Activated B cell treated with CpG ODN at 0.5 μM for 24 hours (primary cell): ENCODE results near the gene TMEM25. TPM values are rescaled to one million over a fixed set of nuclear protein-coding genes. Genes with fewer than 3 reads are reported as not detected.

Source experiments
- ATAC-seq: fragments of 200-7000 bp; cut with Tn5 transposase; one replicate; pipeline ENCODE4 v1.10.0; 2021; ENCODE audit warnings: low read depth, mild to moderate bottlenecking, moderate library complexity
- CTCF ChIA-PET: fragments of 350-600 bp; sonication (Branson Sonifier 250); formaldehyde crosslinking; loops from one replicate; lab custom pipeline; 2021; ENCODE audit warnings: antibody characterized with exemption; lab: Charles Lee
- POLR2A ChIA-PET: fragments of 350-600 bp; sonication (Branson Sonifier 250); formaldehyde crosslinking; loops from one replicate; lab custom pipeline; 2021; ENCODE audit warnings: antibody characterized with exemption; lab: Charles Lee
- DNase-seq: peaks from one replicate; pipeline ENCODE4 v3.0.0; 2022
- H3K27ac Mint-ChIP-seq: one replicate; pipeline ENCODE4 v1.8.0; 2020; ENCODE audit warnings: mixed read lengths
- H3K27me3 Mint-ChIP-seq: one replicate; pipeline ENCODE4 v1.8.0; 2021; ENCODE audit warnings: mixed read lengths
- H3K36me3 Mint-ChIP-seq: one replicate; pipeline ENCODE4 v1.8.0; 2021; ENCODE audit warnings: low read depth, mixed read lengths
- H3K4me1 Mint-ChIP-seq: one replicate; pipeline ENCODE4 v1.8.0; 2021; ENCODE audit warnings: mixed read lengths
- H3K4me3 Mint-ChIP-seq: one replicate; pipeline ENCODE4 v1.8.0; 2020; ENCODE audit warnings: mild to moderate bottlenecking, mixed read lengths
- H3K9me3 Mint-ChIP-seq: one replicate; pipeline ENCODE4 v1.8.0; 2020; ENCODE audit warnings: mixed read lengths
- intact Hi-C: fragments of 100-400 bp; cut with micrococcal nuclease; formaldehyde crosslinking; loops from one replicate; pipeline ENCODE4 v1.15.1; 2024
- total RNA-seq: library from RNA; stranded (reverse); gene quantifications from 2 replicates; pipeline ENCODE4 v1.2.3, GENCODE V29; 2022
- TF ChIP-seq, protein P1 (sequence below): fragments of 200-600 bp; IDR thresholded peaks from one replicate; pipeline ENCODE4 v1.8.0; 2022; ENCODE audit warnings: antibody characterized with exemption, mild to moderate bottlenecking

Gene TMEM25
- total RNA-seq, 1 donor from 2014 or later, result 12.5 TPM

- intact Hi-C loops, result no loop called here
- Mint-ChIP-seq H3K36me3 (peaks cover 73% of the 10 kb centered on the region), H3K9me3 (no peaks in the 10 kb centered on the region), H3K4me3 (no peak overlapping the region), H3K4me1 (no peaks in the 10 kb centered on the region), H3K27ac (no peak overlapping the region), H3K27me3 (no peaks in the 10 kb centered on the region)
- DNase-seq (no peak), ATAC-seq (no peak)
- TF ChIP-seq, protein P1, sequence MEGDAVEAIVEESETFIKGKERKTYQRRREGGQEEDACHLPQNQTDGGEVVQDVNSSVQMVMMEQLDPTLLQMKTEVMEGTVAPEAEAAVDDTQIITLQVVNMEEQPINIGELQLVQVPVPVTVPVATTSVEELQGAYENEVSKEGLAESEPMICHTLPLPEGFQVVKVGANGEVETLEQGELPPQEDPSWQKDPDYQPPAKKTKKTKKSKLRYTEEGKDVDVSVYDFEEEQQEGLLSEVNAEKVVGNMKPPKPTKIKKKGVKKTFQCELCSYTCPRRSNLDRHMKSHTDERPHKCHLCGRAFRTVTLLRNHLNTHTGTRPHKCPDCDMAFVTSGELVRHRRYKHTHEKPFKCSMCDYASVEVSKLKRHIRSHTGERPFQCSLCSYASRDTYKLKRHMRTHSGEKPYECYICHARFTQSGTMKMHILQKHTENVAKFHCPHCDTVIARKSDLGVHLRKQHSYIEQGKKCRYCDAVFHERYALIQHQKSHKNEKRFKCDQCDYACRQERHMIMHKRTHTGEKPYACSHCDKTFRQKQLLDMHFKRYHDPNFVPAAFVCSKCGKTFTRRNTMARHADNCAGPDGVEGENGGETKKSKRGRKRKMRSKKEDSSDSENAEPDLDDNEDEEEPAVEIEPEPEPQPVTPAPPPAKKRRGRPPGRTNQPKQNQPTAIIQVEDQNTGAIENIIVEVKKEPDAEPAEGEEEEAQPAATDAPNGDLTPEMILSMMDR, result no peak
- ChIA-PET CTCF (no interaction called here), POLR2A (interaction anchor here (1.2 to 1.7 kb wide), 2 partner anchors 55 to 89 kb away, joined by 3 to 4 read pairs; no protein-coding TSS in a partner anchor)
Measured at GRCh38 chr11:118491041-118491440, 40.0 kb upstream of the TMEM25 start.

DNA sequence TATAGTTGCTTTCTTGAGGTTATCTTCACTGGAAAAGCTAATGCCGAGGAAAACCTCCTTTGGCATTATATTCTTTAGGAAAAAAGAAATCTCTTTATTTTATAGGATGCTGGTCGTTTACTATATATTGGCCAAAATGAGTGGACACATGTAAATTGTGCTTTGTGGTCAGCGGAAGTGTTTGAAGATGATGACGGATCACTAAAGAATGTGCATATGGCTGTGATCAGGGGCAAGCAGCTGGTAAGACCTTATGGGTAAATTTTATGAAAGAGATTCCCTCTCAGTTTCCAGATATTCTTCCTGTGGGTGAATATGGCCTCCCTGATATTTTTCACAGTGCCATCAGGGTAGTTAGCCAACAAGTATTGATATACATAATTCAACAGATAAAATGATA lies 33.2 kb upstream of the TMEM25 start:
- Mint-ChIP-seq H3K27ac (no peak overlapping the region), H3K4me3 (no peak overlapping the region), H3K4me1 (no peaks in the 10 kb centered on the region), H3K36me3 (peaks cover 89% of the 10 kb centered on the region), H3K9me3 (no peaks in the 10 kb centered on the region), H3K27me3 (no peaks in the 10 kb centered on the region)
- ATAC-seq (no peak), DNase-seq (no peak)
- intact Hi-C loops, result no loop called here
- POLR2A ChIA-PET, result no interaction called here
- CTCF ChIA-PET, result no interaction called here
- TF ChIP-seq, protein P1, result no peak

DNA sequence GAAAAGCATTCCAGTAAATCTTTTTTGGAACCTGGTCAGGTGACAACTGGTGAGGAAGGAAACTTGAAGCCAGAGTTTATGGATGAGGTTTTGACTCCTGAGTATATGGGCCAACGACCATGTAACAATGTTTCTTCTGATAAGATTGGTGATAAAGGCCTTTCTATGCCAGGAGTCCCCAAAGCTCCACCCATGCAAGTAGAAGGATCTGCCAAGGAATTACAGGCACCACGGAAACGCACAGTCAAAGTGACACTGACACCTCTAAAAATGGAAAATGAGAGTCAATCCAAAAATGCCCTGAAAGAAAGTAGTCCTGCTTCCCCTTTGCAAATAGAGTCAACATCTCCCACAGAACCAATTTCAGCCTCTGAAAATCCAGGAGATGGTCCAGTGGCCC lies 27.8 kb upstream of the TMEM25 start:
- Mint-ChIP-seq H3K27me3 (no peaks in the 10 kb centered on the region), H3K4me1 (no peaks in the 10 kb centered on the region), H3K9me3 (no peaks in the 10 kb centered on the region), H3K27ac (no peak overlapping the region), H3K4me3 (no peak overlapping the region), H3K36me3 (peaks cover 95% of the 10 kb centered on the region)
- ATAC-seq, result no peak
- no peak for DNase-seq
- TF ChIP-seq, protein P1, result no peak
- intact Hi-C loops, result no loop called here
- ChIA-PET POLR2A (no interaction called here), CTCF (no interaction called here)

DNA sequence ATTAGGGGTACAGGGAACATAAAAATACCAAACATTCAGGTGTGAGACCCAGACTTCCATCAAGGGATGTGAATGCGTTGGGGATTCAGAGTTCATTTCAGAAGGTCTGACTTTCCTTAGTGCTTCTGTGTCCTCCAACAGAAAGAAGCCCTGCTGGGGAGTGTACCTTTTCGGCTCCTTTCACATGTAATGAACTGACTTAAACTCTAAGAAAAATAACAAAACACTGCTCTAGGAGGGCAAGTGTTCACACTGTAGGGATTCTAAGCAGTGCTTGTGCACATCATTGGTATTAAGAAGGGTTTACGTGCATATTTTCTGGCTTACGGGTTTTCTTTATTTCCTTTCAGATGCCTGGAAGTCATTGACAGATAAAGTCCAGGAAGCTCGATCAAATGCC lies 19.4 kb upstream of the TMEM25 start:
- H3K36me3 Mint-ChIP-seq, result peaks cover 73% of the 10 kb centered on the region
- CTCF ChIA-PET, result interaction anchor here (0.7 kb wide), 1 partner anchor 55 kb away, joined by 3 read pairs; no protein-coding TSS in a partner anchor
- no peaks in the 10 kb centered on the region for H3K27me3 Mint-ChIP-seq
- H3K9me3 Mint-ChIP-seq, result no peaks in the 10 kb centered on the region
- intact Hi-C loops, result no loop called here
- no peak for DNase-seq
- POLR2A ChIA-PET, result interaction anchor here (0.6 kb wide), 1 partner anchor 61 kb away, joined by 4 read pairs; the partner anchor contains the start of gene ARCN1
- no peak overlapping the region for H3K27ac Mint-ChIP-seq
- peaks cover 3% of the 10 kb centered on the region for H3K4me1 Mint-ChIP-seq
- H3K4me3 Mint-ChIP-seq, result no peak overlapping the region
- TF ChIP-seq, protein P1, result no peak
- no peak for ATAC-seq

- intact Hi-C loops, result no loop called here
- Mint-ChIP-seq H3K36me3 (peaks cover 67% of the 10 kb centered on the region), H3K9me3 (no peaks in the 10 kb centered on the region), H3K4me1 (peaks cover 3% of the 10 kb centered on the region), H3K4me3 (no peak overlapping the region), H3K27me3 (no peaks in the 10 kb centered on the region), H3K27ac (no peak overlapping the region)
- ChIA-PET CTCF (no interaction called here), POLR2A (no interaction called here)
- no peak for ATAC-seq
- no peak for DNase-seq
- TF ChIP-seq, protein P1, result no peak
Measured at GRCh38 chr11:118514103-118514502, 16.9 kb upstream of the TMEM25 start.
